ENCODE results near the gene CDSN. TPM values are rescaled to one million over a fixed set of nuclear protein-coding genes. Genes with fewer than 3 reads are reported as not detected.

Gene CDSN
- total and polyA plus RNA-seq, 2 experiments from 2014 or later = 0.07 TPM; not detected in 1

- H3K27me3 Mint-ChIP-seq (ENCODE audit: insufficient read depth, low read depth, poor library complexity) = peaks cover 4% of the 10 kb centered on the region
- Histone ChIP-seq H4K20me1 (replicated peaks; ENCODE audit: insufficient read depth) (no peaks in the 10 kb centered on the region), H3K9me2 (ENCODE audit: insufficient read depth) (no peaks in the 10 kb centered on the region), H2AFZ (no peak overlapping the region), H3K4me3 (no peak overlapping the region), H3K4me2 (no peak overlapping the region), H3F3A (replicated peaks; ENCODE audit: low read depth) (0 out of 2 replicates have a peak, but pooled peaks cover 7% of the 10 kb centered on the region), H3K27ac (ENCODE audit: low read depth) (no peak overlapping the region), H3K27me3 (ENCODE audit: insufficient read depth) (no peaks in the 10 kb centered on the region), H3K4me1 (ENCODE audit: insufficient read depth) (peaks cover 2% of the 10 kb centered on the region; the same call in 1 of the 2 replicates), H3K36me3 (ENCODE audit: insufficient read depth) (no peaks in the 10 kb centered on the region), H3K79me2 (replicated peaks; ENCODE audit: insufficient read depth) (no peaks in the 10 kb centered on the region)
- H3K9me3 Mint-ChIP-seq = no peaks in the 10 kb centered on the region; the same call in 2 of the 3 replicates
- no peak for TF ChIP-seq JUNB (IDR thresholded peaks at IDR 0.05; ENCODE audit: unreplicated experiment)
- TF ChIP-seq ZNF331 (CRISPR knock-in tag; IDR thresholded peaks at IDR 0.05; ENCODE audit: low read depth) = no peak
- no peak for TF ChIP-seq ETS1 (IDR thresholded peaks at IDR 0.05)
- no peak for TF ChIP-seq ZNF114 (CRISPR knock-in tag; IDR thresholded peaks at IDR 0.05)
- no peak for TF ChIP-seq ZNF462 (CRISPR knock-in tag; IDR thresholded peaks at IDR 0.05)
- TF ChIP-seq POLR2AphosphoS5 (IDR thresholded peaks at IDR 0.05; ENCODE audit: low read depth) = no peak
- H3K4me1 Mint-ChIP-seq = peaks cover 4% of the 10 kb centered on the region
- no peak overlapping the region for H3K4me3 Mint-ChIP-seq
- H3K36me3 Mint-ChIP-seq (ENCODE audit: low read depth) = no peaks in the 10 kb centered on the region
- ATAC-seq (no peak), DNase-seq (ENCODE audit: low spot score) (no peak)
- no peak overlapping the region for H3K27ac Mint-ChIP-seq
Observed at GRCh38 chr6:31065556-31065955, 54.7 kb downstream of the CDSN start.

Small RNAs within 50 kb of the gene (small RNA-seq; reads per million reads assigned to genes)
- not detected for gene POLR2LP1 (ENCODE audit: low replicate concordance)
- gene RNU6-1133P (ENCODE audit: low replicate concordance) = 0.20 reads per million

Other genes with a start within 250 kb of the CDSN start
- gene DDR1, start 235.9 kb downstream of the CDSN start, total RNA-seq (2014; rRNA removed; shearing (Covaris generic)) = 140 and 154 TPM in 2 replicates
- 58.3 and 71.6 TPM in 2 replicates for gene DDR1, start 235.9 kb downstream of the CDSN start, polyA plus RNA-seq (2016; fragmentation: Nextera tagmentation; extraction: Ambion mirVana)
- gene GTF2H4, start 212.2 kb downstream of the CDSN start, total RNA-seq (2014; rRNA removed; shearing (Covaris generic)) = 32.6 and 46.5 TPM in 2 replicates
- gene GTF2H4, start 212.2 kb downstream of the CDSN start, polyA plus RNA-seq (2016; fragmentation: Nextera tagmentation; extraction: Ambion mirVana) = 14.1 and 14.8 TPM in 2 replicates
- 34.0 and 36.4 TPM in 2 replicates for gene VARS2, start 206.2 kb downstream of the CDSN start, total RNA-seq (2014; rRNA removed; shearing (Covaris generic))
- 13.7 and 14.2 TPM in 2 replicates for gene VARS2, start 206.2 kb downstream of the CDSN start, polyA plus RNA-seq (2016; fragmentation: Nextera tagmentation; extraction: Ambion mirVana)
- gene SFTA2, start 188.3 kb downstream of the CDSN start, total RNA-seq (2014; rRNA removed; shearing (Covaris generic)) = not detected in 2 replicates
- not detected in 2 replicates for gene SFTA2, start 188.3 kb downstream of the CDSN start, polyA plus RNA-seq (2016; fragmentation: Nextera tagmentation; extraction: Ambion mirVana)
- 0.12 TPM in 1 of 2 replicates, not detected in the other for gene MUCL3, start 179.5 kb downstream of the CDSN start, total RNA-seq (2014; rRNA removed; shearing (Covaris generic))
- gene MUCL3, start 179.5 kb downstream of the CDSN start, polyA plus RNA-seq (2016; fragmentation: Nextera tagmentation; extraction: Ambion mirVana) = 0.32 and 0.40 TPM in 2 replicates
- not detected in 2 replicates for gene MUC21, start 136.7 kb downstream of the CDSN start, total RNA-seq (2014; rRNA removed; shearing (Covaris generic))
- not detected in 2 replicates for gene MUC21, start 136.7 kb downstream of the CDSN start, polyA plus RNA-seq (2016; fragmentation: Nextera tagmentation; extraction: Ambion mirVana)
- gene MUC22, start 110.0 kb downstream of the CDSN start, total RNA-seq (2014; rRNA removed; shearing (Covaris generic)) = not detected in 2 replicates
- not detected in 2 replicates for gene MUC22, start 110.0 kb downstream of the CDSN start, polyA plus RNA-seq (2016; fragmentation: Nextera tagmentation; extraction: Ambion mirVana)
- gene C6orf15, start 7.9 kb downstream of the CDSN start, total RNA-seq (2014; rRNA removed; shearing (Covaris generic)) = not detected in 2 replicates
- not detected in 2 replicates for gene C6orf15, start 7.9 kb downstream of the CDSN start, polyA plus RNA-seq (2016; fragmentation: Nextera tagmentation; extraction: Ambion mirVana)
- 0.16 TPM in 1 of 2 replicates, not detected in the other for gene PSORS1C1, start 5.6 kb downstream of the CDSN start, total RNA-seq (2014; rRNA removed; shearing (Covaris generic))
- gene PSORS1C1, start 5.6 kb downstream of the CDSN start, polyA plus RNA-seq (2016; fragmentation: Nextera tagmentation; extraction: Ambion mirVana) = not detected in 2 replicates
- not detected in 2 replicates for gene PSORS1C2, start 18.6 kb upstream of the CDSN start, total RNA-seq (2014; rRNA removed; shearing (Covaris generic))
- 0.47 and 1.3 TPM in 2 replicates for gene PSORS1C2, start 18.6 kb upstream of the CDSN start, polyA plus RNA-seq (2016; fragmentation: Nextera tagmentation; extraction: Ambion mirVana)
- 37.0 and 46.7 TPM in 2 replicates for gene CCHCR1, start 37.4 kb upstream of the CDSN start, total RNA-seq (2014; rRNA removed; shearing (Covaris generic))
- 19.8 and 21.3 TPM in 2 replicates for gene CCHCR1, start 37.4 kb upstream of the CDSN start, polyA plus RNA-seq (2016; fragmentation: Nextera tagmentation; extraction: Ambion mirVana)
- 11.1 and 11.2 TPM in 2 replicates for gene TCF19, start 38.1 kb upstream of the CDSN start, total RNA-seq (2014; rRNA removed; shearing (Covaris generic))
- gene TCF19, start 38.1 kb upstream of the CDSN start, polyA plus RNA-seq (2016; fragmentation: Nextera tagmentation; extraction: Ambion mirVana) = 7.1 and 8.3 TPM in 2 replicates
- gene POU5F1, start 50.2 kb upstream of the CDSN start, total RNA-seq (2014; rRNA removed; shearing (Covaris generic)) = 3,419 and 3,629 TPM in 2 replicates
- gene POU5F1, start 50.2 kb upstream of the CDSN start, polyA plus RNA-seq (2016; fragmentation: Nextera tagmentation; extraction: Ambion mirVana) = 1,839 and 1,914 TPM in 2 replicates
- gene HLA-C, start 151.6 kb upstream of the CDSN start, total RNA-seq (2014; rRNA removed; shearing (Covaris generic)) = 94.6 and 116 TPM in 2 replicates
- gene HLA-C, start 151.6 kb upstream of the CDSN start, polyA plus RNA-seq (2016; fragmentation: Nextera tagmentation; extraction: Ambion mirVana) = 73.1 and 76.9 TPM in 2 replicates
- gene HLA-B, start 236.7 kb upstream of the CDSN start, total RNA-seq (2014; rRNA removed; shearing (Covaris generic)) = 36.1 and 44.3 TPM in 2 replicates
- 86.0 and 102 TPM in 2 replicates for gene HLA-B, start 236.7 kb upstream of the CDSN start, polyA plus RNA-seq (2016; fragmentation: Nextera tagmentation; extraction: Ambion mirVana)